GM10248 (cell line): ENCODE measurements around the gene PRKCB.

ENCODE experiments used
- CTCF ChIA-PET: fragments of 300-600 bp; sonication (Branson Sonifier 250); formaldehyde crosslinking; extraction: SDS; loops from one replicate; lab custom pipeline; 2021; ENCODE audit warnings: antibody characterized with exemption; lab: Yijun Ruan, JAX
- POLR2A ChIA-PET: fragments of 350-650 bp; sonication (Branson Sonifier 250); formaldehyde crosslinking; extraction: SDS; loops from one replicate; lab custom pipeline; 2020; ENCODE audit warnings: antibody characterized with exemption; lab: Yijun Ruan, JAX
- DNase-seq: peaks from one replicate; pipeline ENCODE4 v3.0.0; 2012; ENCODE audit errors: extremely low spot score
- TF ChIP-seq, protein P1 (sequence below): IDR thresholded peaks from 2 replicates; pipeline ENCODE4 v1.5.1; 2012; ENCODE audit warnings: mild to moderate bottlenecking, low read depth; ENCODE audit errors: extremely low read depth, missing control alignments, control extremely low read depth

PRKCB gene

DNA sequence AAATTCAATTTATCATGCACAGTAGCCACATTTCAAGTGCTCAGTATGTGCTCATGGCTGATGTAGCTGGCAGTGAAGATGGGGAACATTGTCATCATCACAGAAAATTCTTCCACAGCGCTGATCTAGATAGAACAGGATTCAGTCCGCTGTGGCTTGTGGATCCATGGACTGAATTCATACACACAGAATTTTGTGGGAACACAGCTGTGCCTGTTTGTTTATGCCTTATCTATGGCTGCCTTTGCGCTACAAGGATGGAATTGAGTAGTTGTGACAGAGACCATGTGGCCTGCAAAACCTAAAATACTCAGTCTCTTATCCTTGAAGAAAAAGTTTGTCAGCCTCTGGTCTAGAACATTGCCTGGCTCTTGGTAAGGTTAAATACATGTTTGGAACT lies 128.4 kb downstream of the PRKCB start:
- POLR2A ChIA-PET: no interaction called here
- CTCF ChIA-PET: interaction anchor here (2.0 kb wide), 1 partner anchor 14 kb away, joined by 7 read pairs; no protein-coding TSS in a partner anchor

DNA sequence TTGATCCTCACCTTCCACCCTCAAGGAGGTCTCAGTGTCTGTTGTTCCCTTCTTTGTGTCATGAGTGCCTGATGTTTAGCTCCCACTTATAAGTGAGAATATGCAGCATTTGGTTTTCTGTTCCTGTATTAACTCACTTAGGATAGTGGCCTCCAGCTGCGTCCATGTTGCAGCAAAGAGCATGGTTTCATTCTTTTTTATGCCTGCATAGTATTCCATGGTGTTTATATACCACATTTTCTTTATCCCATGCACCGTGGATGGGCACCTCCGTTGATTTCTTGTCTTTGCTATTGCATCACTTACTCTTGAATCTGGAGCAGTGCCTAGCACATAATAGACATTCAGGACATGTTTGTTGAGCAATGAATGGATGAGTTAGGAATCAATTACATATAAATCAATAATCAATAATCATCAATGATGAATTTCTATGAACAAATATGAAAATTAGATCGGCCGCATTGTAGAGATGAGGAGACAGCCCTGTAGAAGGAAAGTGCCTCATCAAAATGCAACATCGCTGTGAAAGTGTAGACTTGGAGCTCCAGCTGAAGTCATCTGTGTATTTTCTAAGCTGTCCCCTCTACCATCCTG lies 129.5 kb downstream of the PRKCB start:
- no peak for DNase-seq
- TF ChIP-seq, protein P1, sequence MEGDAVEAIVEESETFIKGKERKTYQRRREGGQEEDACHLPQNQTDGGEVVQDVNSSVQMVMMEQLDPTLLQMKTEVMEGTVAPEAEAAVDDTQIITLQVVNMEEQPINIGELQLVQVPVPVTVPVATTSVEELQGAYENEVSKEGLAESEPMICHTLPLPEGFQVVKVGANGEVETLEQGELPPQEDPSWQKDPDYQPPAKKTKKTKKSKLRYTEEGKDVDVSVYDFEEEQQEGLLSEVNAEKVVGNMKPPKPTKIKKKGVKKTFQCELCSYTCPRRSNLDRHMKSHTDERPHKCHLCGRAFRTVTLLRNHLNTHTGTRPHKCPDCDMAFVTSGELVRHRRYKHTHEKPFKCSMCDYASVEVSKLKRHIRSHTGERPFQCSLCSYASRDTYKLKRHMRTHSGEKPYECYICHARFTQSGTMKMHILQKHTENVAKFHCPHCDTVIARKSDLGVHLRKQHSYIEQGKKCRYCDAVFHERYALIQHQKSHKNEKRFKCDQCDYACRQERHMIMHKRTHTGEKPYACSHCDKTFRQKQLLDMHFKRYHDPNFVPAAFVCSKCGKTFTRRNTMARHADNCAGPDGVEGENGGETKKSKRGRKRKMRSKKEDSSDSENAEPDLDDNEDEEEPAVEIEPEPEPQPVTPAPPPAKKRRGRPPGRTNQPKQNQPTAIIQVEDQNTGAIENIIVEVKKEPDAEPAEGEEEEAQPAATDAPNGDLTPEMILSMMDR: no peak
- POLR2A ChIA-PET: no interaction called here
- CTCF ChIA-PET: interaction anchor here (1.0 to 2.0 kb wide), 4 partner anchors 9 to 67 kb away, joined by 3 to 7 read pairs (median 4); no protein-coding TSS in a partner anchor

More for the DNA sequence above, 128.4 kb downstream of the PRKCB start:
- TF ChIP-seq, protein P1: no peak
- no peak for DNase-seq

DNA sequence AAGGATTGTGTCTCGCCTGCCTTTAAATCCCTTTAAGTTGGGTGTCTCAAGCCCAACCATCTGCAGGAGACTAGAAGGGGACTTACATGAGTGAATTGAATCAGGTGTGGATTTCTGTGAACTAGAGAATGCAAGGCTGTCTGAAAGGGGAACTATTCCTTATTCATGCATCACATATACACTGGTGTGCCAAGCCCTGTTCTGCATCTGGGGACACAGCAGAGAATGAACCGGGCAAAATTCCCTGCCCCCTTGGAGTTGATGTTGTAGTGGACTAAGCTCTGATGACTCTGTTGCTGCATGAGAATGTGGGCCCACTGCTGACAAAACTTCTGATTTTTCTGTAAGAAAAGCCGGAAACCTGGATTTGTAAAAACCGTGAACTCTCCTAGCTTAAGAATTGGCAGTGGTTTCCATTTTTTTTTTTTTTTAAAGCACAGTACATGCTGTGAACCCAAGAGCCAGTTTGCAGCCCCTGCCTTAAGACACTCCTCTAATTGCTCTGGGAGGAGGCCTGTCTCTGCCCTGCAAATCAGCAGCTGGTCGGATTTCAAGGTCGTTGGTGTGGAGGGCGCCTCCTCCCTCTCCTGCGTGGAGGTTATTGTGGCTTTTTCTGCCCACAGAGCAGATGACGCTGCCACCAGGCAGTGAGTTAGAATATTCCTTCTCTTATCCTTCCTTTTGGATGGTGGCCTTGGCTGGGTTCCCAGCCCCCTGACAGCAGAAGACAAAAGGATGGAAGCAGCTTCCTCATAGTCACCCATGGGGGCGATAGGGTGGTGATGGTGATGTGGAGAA lies 131.0 kb downstream of the PRKCB start:
- CTCF ChIA-PET: interaction anchor here (1.1 to 1.9 kb wide), 4 partner anchors 21 to 69 kb away, joined by 3 to 4 read pairs (median 4); no protein-coding TSS in a partner anchor
- no peak for DNase-seq

DNA sequence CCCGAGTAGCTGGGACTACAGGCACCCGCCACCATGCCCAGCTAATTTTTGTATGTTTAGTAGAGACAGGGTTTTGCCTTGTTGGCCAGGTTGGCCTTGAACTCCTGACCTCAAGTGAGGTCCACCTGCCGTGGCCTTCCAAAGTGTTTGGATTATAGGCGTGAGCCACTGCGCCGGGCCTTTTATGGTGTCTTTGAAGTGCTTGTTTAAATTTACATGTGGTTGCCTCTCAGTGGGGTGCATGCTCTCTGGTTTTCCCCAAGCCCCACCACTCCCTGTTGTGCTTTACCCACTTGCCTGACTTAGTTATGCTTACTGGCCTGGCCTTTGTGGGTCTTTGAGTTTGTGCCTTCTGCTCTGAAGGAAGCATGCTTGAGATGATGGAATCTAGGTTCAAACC lies 132.0 kb downstream of the PRKCB start:
- ChIA-PET CTCF (interaction anchor here (1.1 to 2.7 kb wide), 4 partner anchors 11 to 43 kb away, joined by 4 to 10 read pairs (median 4); no protein-coding TSS in a partner anchor), POLR2A (no interaction called here)
- TF ChIP-seq, protein P1: no peak
- DNase-seq: no peak

More for the DNA sequence above, 131.0 kb downstream of the PRKCB start:
- TF ChIP-seq, protein P1: no peak
- POLR2A ChIA-PET: no interaction called here

DNA sequence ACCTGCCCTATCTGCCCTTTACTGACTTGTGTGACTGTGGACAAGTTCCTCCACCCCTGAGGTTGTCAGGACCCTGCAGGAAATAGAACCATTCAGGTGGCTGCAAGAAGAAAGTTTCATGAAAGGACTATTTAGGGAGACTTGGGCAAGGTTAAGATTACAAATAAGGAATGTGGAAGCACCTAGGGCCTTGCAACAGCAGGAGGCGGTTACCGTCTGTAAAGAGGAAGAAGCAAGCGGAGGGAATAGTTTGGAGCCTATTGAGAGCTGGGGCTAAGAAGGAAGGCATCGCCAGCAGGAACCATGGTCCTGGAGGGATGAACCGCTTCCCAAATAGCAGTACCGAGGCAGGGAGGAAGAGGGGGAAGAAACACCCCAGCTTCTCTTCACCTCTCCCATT lies 132.4 kb downstream of the PRKCB start:
- ChIA-PET CTCF (interaction anchor here (1.2 to 2.7 kb wide), 4 partner anchors 9 to 42 kb away, joined by 3 to 10 read pairs (median 4); no protein-coding TSS in a partner anchor), POLR2A (no interaction called here)

More for the DNA sequence above, 132.4 kb downstream of the PRKCB start:
- TF ChIP-seq, protein P1: no peak
- DNase-seq: no peak
